Osteocyte (in vitro differentiated cells): ENCODE data around the gene MARF1. TPM values are rescaled to one million over a fixed set of nuclear protein-coding genes. Genes with fewer than 3 reads are reported as not detected.
"Not testable (repeated sequence)": the region's sequence is repeated elsewhere in the genome, so short reads cannot be mapped to it uniquely, and the experiment has no call there.

Experiments
- DNase-seq: peaks from one replicate; pipeline ENCODE4 v3.0.0; 2021; ENCODE audit warnings: mixed read lengths; ENCODE audit not compliant: unreplicated experiment; ENCODE audit errors: extremely low spot score
- H3K27ac Mint-ChIP-seq: one replicate; pipeline ENCODE4 v1.8.0; 2021; ENCODE audit warnings: mild to moderate bottlenecking, mixed read lengths; ENCODE audit not compliant: unreplicated experiment
- H3K27me3 Mint-ChIP-seq: one replicate; pipeline ENCODE4 v1.8.0; 2021; ENCODE audit warnings: mixed read lengths; ENCODE audit not compliant: unreplicated experiment
- H3K36me3 Mint-ChIP-seq: one replicate; pipeline ENCODE4 v1.8.0; 2021; ENCODE audit warnings: mixed read lengths; ENCODE audit not compliant: unreplicated experiment
- H3K4me1 Mint-ChIP-seq: one replicate; pipeline ENCODE4 v1.8.0; 2021; ENCODE audit warnings: mixed read lengths; ENCODE audit not compliant: unreplicated experiment
- H3K4me3 Mint-ChIP-seq: one replicate; pipeline ENCODE4 v1.8.0; 2021; ENCODE audit warnings: mild to moderate bottlenecking, moderate library complexity, mixed read lengths; ENCODE audit not compliant: unreplicated experiment
- H3K9me3 Mint-ChIP-seq: one replicate; pipeline ENCODE4 v1.8.0; 2021; ENCODE audit warnings: mixed read lengths; ENCODE audit not compliant: unreplicated experiment
- CTCF ChIP-seq: fragments of 200-600 bp; sonication (generic); IDR thresholded peaks from 2 replicates; pipeline ENCODE4 v1.5.0; 2021; ENCODE audit warnings: antibody characterized with exemption, mild to moderate bottlenecking, moderate library complexity
- total RNA-seq: library from RNA; stranded (reverse); gene quantifications from 2 replicates; pipeline ENCODE4 v1.2.1, GENCODE V29; 2021

Gene MARF1
- total RNA-seq, 1 donor from 2014 or later = 83.0 TPM

- H3K4me1 Mint-ChIP-seq = peaks cover 2% of the 10 kb centered on the region
- no peak overlapping the region for H3K27ac Mint-ChIP-seq
- H3K36me3 Mint-ChIP-seq = peaks cover 2% of the 10 kb centered on the region
- H3K4me3 Mint-ChIP-seq = no peak overlapping the region
- H3K9me3 Mint-ChIP-seq = no peaks in the 10 kb centered on the region
- DNase-seq = no peak
- H3K27me3 Mint-ChIP-seq = no peaks in the 10 kb centered on the region
- TF ChIP-seq CTCF = no peak
Observed at GRCh38 chr16:15553313-15554088, 89.5 kb downstream of the MARF1 start.

GRCh38 chr16:15552507-15552906 is 90.4 kb downstream of the MARF1 start:
- TF ChIP-seq CTCF = no peak
- no peak for DNase-seq
- no peak overlapping the region for H3K27ac Mint-ChIP-seq
- H3K27me3 Mint-ChIP-seq = no peaks in the 10 kb centered on the region
- H3K9me3 Mint-ChIP-seq = no peaks in the 10 kb centered on the region
- H3K36me3 Mint-ChIP-seq = peaks cover 2% of the 10 kb centered on the region
- peaks cover 2% of the 10 kb centered on the region for H3K4me1 Mint-ChIP-seq
- H3K4me3 Mint-ChIP-seq = no peak overlapping the region

- Mint-ChIP-seq H3K36me3 (peaks cover 2% of the 10 kb centered on the region), H3K27ac (no peak overlapping the region), H3K4me1 (peaks cover 2% of the 10 kb centered on the region), H3K9me3 (no peaks in the 10 kb centered on the region), H3K27me3 (no peaks in the 10 kb centered on the region), H3K4me3 (no peak overlapping the region)
- no peak for DNase-seq
- no peak for TF ChIP-seq CTCF
Observed at GRCh38 chr16:15548482-15548891, 94.5 kb downstream of the MARF1 start.

- Mint-ChIP-seq H3K27ac (no peak overlapping the region), H3K4me1 (peaks cover 2% of the 10 kb centered on the region), H3K27me3 (no peaks in the 10 kb centered on the region), H3K9me3 (no peaks in the 10 kb centered on the region), H3K36me3 (peaks cover 2% of the 10 kb centered on the region), H3K4me3 (no peak overlapping the region)
- no peak for TF ChIP-seq CTCF
- no peak for DNase-seq
Observed at GRCh38 chr16:15547768-15548096, 95.2 kb downstream of the MARF1 start.

- not testable (repeated sequence) for H3K27ac Mint-ChIP-seq, H3K36me3 Mint-ChIP-seq, H3K9me3 Mint-ChIP-seq, DNase-seq, H3K4me1 Mint-ChIP-seq, H3K27me3 Mint-ChIP-seq, H3K4me3 Mint-ChIP-seq
Observed at GRCh38 chr16:15547072-15547767, 95.7 kb downstream of the MARF1 start.
